GM21737 (cell line): Measurements from ENCODE around the gene PREP.

Source experiments
- ATAC-seq: cut with Tn5 transposase; IDR thresholded peaks from one replicate; pipeline ENCODE4 v1.9.1; 2021; ENCODE audit warnings: mild to moderate bottlenecking, moderate library complexity; ENCODE audit not compliant: unreplicated experiment

PREP gene

DNA sequence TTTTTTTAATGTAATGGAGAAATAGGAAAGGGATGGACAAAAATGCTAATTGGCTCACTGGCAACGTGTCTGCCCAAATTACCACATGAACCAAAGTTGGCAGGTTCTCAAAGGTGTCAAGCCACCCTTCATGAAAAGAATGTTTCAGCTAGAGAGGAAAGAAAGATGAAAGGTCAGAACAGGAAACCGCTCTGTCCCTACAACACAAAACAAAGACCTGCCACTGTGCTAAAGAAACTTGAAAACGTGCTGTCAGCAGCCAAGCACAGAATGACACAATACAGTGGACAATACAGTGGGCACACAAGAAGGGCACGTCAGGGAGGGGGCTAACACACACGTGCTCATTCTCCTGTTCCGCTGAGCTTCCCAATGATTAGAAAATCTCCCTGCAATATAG lies 4.9 kb downstream of the PREP start:
- ATAC-seq, result no peak

DNA sequence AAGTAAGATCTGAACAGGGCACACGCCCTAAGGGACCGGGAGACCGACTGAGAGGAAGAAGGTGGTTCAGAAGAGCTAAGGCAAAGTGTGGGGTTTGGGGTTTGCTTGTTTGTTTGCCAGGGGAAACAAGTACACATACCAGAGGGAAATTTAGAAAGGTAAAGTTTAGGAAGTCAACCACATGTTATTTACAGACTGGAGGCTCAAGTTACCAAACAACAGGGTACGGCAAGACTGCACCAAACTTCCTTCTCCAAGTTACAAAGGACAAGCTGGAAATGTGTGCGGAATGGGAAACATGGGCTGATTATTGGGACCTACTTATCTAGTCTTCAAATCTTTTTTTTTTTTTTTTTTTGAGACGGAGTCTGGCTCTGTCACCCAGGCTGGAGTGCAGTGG lies 11.2 kb downstream of the PREP start:
- ATAC-seq, result no peak

DNA sequence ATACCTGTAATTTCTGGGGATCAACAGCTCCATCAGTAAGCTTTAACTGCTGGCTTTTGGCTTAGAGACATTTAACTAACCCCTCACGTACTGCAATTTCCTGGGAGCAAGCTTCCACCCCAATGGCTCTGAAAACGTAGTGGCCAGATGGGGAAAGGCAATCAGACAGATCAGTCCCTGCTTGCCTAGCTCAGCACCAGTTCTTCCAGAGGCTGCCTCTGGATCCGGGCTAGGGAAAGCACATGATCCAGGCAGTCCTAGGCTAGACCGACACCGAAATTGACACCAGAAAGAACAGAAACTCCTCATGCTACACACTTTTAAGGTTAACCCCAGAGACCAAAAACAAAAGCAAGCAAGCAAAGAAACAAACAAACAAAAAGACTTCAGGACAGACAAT lies 13.3 kb downstream of the PREP start:
- ATAC-seq, result no peak

DNA sequence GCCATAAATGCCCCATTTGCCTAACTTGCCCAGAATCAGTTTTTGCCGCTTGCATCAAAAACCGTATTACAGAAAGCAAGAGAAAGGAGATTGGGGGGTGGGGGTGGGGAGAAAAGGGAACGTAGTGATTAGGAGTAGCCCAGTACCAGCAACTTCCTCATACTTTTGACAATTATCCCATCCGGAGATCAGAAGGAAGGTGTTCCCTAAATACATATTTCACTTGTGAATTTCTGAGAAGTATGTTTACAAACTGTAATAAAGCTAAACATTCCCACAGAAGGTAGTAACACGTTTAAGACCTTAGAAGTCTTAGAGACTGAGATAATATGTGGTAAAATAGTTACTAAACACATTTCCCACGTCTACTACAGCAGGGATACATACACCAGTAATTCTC lies 14.5 kb downstream of the PREP start:
- no peak for ATAC-seq

DNA sequence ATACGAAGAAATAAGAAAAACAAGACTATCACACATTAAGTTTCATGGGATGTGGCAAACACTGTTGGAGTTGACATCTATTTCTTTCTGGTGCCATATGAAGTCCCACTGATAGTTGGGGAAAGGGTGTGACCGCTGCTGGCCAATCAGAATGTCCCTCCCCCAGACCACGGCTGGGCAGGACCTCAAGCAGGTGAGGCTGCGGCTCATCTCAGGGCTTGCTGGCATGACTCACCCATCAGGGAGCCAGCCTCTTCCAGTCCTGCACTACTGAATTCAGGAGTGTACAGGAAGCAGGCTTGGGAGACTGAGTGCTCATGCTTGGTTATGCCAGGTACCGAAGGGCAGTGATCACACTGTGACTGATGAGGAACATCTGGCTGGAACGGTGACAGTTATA lies 18.9 kb downstream of the PREP start:
- no peak for ATAC-seq

DNA sequence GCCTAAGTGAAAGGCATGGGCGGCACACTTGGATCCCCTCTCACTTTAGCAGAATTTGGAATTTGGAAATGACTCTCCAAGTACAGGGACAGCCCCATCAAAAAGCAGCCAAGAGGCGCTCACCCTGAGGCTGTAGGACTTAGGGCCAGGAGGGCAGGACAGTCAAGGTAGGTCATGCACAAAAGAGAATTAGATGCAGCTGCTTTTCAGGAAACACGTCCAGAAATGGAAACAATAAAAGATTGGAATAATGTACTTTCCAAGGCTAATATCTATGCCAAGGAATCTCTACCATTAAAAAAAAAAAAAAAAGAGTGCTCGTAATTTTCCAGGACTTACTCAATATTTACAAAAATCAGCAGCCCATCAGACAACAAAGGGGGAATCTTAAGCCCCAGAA lies 19.9 kb downstream of the PREP start:
- ATAC-seq, result no peak

DNA sequence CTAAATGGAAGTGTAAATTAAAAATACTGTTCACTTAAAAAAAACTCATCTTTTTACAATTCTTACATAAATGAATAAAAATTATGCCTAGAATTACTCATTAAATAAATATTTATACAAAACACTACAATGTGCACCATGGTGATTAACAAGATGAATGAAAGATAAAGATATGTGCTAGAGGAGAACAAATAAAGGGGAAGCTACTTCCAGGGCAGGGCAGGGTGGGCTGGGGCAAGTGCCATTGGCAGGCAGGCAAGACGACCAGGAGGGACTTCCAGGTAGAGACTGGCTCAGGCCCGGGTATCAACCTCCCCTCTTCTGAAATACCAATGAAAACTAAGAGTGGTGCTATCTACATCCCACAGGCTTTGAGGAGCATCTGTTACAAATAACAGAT lies 20.4 kb downstream of the PREP start:
- ATAC-seq, result no peak

DNA sequence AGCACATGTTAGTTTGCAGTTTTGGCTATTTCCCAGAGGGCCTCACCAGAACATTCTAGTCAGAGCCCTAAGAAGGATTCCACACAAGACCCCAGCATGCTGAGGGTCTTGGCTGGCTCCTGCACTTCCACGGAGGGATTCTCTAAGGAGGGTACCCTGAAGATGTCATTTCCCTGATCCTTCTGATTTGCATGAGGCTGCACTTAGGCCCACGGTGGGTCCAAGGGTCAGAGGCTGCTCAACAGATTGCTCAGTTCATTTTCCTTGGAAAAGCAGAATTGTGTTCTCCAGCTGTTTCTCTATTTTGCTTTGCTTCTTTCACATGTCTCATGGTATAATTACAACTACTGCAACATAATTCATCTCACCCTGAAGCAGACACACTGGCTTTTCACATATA lies 22.2 kb downstream of the PREP start:
- no peak for ATAC-seq

DNA sequence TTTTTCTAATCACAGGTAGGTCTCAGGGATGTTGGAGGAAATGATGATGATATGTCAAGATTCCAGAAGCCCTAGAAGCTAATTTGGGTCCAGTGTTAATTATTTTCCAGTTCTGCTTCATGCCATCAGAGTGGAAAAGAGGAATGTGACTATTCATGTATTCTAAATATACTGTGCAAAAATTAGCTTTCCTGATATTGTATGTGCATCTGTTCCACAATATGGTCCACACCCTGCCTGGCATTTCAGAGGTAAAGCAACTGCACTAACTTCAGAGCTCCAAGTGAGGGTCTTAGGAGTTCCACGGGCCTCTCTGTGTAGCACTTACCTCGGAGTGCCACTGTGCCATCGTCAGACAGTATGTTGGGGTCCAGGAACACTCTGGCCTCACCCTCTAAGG lies 27.1 kb downstream of the PREP start:
- no peak for ATAC-seq

DNA sequence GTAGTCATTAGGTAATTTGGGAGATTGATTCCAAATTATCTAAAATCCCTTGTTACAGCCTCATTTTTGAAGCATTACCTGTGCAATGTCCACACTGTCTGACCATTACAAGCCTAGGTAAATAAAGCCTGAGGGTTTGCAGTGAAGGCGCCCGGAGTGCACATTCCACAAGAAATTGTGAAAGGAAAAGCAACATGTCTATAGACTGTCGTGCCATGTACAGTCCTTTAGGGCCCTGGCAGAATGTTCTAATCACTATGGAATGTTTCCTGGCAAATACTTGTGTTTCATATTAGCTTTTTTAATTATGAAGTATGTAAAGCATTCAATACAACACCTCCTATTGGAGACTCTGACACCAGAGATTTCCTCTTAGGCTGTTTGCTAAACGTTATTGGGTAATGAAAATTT lies 28.9 kb downstream of the PREP start:
- no peak for ATAC-seq

DNA sequence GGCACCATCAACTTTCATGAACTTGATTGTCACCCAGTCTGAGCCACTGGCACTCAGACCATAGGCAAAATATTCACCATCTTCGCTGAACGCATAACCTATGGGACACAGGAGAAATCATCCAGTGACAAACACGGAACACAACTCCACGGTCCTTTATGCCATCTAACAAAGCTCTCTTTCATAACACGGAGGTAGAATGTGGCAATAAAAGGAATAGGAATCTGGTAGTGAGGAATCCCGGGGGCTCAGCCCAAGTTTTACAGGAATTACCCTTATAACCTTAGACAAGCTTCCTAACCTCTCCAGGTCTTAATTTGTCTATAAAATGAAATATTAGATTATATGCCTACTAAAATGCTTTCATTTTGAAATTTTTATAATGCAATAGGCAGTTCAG lies 29.4 kb downstream of the PREP start:
- ATAC-seq, result no peak

DNA sequence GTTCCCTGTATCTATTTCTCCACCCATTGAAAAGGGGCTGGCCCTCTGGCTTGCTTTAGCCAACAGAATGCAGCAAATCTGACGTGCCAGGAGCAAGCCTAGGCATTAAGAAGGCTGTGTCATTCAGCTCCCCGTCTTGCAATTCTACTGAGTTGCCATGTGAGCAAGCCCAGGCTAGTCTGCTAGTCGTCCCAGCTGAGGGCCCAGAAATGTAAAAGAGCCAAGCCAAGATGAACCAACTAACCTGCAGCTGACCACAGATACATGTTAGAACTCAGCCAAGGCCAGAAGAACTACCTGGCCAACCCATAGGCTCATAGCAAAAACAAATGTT lies 30.1 kb downstream of the PREP start:
- ATAC-seq, result no peak

DNA sequence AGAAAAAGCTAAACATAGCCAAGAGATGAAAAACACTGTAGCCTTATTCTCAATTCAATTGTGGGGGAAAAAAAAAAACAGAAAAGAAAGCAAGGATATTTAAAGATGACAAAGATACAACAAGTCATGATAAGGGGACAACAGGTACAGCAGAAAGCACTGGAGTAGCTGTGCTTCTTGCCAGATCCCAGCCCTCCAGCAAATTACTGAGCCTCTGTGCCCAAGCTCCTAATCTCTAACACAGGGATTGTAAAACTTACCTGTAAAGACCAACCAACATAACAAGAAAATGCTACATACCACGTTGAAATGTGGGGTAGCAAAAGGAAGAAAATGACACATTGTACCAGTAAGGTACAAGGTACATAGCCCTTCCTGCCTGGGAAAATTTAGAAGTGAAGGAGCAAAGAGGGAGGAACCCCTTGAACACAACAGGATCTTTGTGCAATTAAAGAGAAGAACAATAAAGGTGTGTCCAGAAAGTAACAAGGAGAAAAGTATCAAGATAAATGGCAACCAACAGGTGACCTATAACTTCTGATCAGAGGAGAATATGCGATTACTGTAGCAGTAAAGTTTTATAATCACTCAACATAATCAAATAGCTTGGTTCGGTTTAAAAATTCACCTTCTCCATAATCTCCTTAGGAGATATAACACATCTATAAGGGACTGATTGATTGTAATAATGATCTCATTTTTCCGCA lies 30.6 kb downstream of the PREP start:
- no peak for ATAC-seq

DNA sequence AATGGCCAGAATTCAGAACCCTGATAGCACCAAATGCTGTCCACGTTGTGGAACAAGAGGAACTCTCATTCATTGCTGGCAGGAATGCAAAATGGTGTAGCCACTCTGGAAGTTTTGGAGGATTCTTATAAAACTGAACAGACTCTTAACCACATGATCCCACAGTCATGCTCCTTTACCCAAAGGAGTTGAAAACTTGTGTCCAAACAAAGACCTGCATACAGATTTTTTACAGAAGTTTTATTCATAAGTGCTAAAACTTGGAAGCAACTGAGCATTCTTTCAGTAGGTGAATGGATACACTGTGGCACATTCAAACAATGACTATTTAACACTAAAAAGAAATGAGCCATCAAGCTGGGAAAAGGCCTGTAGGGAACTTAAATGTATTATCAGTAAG lies 32.5 kb downstream of the PREP start:
- ATAC-seq, result no peak

DNA sequence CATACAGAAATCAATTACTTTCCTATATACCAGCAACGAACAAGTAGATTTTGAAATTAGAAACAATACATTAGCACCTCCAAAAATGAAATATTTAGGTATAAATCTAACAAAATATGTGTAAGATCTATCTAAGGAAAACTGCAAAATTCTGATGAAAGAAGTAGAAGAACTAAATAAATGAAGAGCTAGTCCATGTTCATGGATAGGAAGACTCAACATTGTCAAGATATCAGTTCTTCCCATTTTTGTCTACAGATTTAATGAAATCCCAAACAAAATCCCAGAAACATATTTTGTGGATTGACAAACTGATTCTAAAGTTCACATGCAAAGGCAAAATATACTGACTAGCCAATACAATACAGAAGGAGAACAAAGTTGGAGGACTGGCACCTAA lies 33.7 kb downstream of the PREP start:
- no peak for ATAC-seq

DNA sequence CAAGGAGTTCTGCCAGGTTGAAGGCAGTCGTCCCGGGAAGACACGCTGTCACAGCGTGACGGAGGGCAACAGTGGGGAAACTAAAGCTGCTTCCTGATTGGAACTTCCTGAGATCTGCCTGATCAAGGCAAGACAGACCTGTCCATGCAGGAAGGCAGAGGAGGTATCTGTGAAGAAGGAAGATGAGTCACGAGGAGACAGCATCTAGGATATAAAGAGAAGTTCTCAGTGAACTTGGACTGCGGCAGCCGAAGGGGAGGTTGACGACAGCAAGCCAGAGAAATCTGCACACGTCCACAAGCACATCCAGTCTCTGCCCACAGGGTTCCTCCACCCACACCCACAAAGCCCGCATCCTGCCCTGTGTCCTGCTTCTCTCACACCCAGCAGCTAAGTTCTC lies 38.6 kb downstream of the PREP start:
- no peak for ATAC-seq

DNA sequence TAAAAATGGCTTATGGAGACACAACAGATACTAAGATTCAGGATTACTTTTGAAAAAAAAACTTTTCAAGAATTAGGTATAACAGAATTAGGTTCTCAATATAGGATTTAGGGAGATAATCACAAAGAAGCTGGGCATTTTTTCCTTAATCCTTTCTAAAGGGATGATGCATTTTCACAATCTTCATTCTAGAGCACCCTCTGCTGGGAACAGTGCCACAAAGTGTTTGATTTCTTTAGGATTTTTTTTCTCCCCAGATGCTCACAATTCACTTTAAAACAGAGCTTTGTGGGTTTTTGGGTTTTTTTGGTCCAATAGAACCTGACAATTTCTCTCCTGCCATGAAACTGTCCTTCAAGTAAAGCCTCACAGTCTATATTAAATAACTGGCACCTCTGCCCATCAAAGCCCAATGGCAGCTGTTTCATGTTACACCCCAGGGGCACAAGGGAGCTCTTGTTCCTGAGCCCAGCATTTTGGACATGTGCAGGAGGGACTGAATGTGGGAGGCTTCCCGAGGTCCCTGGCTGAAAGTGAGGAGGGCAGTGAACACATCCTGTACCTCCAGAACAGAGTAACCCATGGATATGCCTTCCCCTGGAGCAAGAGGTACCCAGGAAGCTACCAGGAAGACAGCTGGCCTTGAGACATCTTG lies 39.7 kb downstream of the PREP start:
- ATAC-seq, result no peak

DNA sequence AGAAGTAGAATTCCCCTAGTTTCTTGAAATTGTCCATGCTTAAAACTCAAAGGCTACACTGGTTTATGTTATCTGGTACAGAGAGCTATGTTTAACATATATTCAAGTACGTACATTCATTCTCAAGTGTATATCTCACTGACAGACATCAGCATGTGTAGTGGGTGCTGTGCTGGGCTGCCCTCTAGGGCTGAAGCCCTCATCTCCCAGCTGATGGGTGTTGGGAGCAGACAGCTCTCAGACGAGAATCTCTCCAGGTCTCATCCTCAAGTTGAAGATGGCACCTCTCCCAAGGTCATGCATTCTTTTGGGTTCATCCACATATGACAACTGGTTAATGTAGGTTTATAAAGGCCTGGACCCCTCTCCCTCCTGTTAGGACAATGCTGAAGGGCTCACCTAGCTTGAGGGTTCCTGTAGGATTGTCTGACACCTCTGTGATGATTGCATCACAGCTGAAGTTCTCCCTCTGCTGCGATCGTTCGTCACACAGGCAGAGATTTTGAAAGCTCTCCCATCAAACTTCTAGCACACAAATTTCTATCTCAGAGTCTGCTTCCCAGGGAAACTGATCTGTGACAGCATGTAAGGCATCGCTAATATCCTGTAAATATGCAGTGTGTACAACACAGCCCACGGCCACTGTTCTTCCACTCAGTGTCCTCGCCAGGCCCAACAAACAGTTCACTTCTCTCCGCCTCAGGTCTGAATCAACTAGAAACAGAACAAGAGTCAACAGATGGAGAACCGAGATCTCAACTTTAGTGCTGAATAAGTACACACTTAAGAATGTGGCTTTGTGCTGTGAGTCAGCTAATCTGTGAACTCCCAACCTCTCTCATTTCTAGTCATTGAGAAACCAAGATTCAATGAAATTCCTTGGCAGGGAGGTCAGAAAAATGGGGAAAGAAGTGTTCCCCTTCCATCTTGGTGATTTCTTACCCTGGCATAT lies 43.2 kb downstream of the PREP start:
- no peak for ATAC-seq

DNA sequence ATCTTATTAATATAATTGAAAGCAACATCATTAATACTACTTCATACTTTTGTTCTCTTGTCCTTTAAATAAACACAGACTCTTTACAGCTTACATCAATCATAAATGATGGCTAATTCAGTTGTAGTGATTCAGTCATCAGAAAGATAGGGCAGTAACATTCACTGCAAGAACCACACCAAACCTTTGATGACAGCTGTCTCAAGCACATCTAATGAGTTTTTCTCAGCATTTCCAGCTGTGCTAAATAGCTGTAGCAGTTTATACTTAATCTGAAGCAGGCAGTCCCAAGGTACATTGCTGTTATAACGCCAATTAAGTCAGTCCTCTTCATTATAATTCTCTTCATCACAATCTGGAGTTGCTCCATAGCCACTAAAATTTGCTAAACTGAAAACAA lies 45.7 kb downstream of the PREP start:
- ATAC-seq, result no peak

DNA sequence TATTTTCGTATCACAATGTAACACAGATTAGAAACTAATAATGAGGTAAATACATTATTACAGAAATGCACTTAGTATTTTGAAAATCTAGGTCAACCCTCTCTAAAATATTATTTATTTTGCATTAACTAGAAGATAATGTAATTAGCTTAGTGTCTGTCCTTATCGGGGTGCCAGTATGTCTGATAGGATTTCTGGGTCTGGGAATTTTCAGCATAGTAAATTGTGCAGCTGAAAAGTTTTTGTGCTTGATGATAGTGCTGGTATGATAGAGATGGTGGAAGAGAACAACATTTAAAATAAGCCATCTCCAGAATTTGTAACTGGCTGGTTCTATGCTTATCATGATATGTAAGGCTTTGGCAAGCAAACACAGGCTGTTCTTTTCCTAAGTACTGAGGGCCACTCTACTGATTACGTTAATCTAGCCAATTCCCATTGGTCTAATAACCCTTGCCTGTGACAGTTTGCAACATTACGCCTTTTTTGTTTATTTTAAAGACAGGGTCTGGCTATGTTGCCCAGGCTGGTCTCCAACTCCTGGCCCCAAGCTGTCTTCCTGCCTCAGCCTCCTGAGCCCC lies 50.8 kb downstream of the PREP start:
- ATAC-seq, result no peak

DNA sequence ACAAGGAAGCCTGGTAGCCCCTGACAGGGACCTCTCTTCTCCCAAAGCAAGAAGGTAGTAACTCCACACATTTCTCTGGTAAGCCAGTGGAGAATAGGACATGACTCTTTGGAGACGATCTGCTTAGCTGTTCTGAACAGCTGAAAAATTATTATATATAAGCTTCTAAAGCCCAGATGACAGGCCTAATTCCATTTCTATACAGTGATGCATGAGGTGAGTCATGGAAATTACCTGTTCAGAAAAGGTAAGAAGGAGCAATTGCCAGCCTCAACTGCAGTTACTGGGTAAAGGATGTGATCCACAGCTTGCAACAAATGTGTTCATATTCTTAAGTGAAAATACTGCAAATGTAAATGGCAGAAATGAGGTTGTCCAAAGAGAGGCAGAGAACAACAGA lies 54.0 kb downstream of the PREP start:
- ATAC-seq, result no peak

DNA sequence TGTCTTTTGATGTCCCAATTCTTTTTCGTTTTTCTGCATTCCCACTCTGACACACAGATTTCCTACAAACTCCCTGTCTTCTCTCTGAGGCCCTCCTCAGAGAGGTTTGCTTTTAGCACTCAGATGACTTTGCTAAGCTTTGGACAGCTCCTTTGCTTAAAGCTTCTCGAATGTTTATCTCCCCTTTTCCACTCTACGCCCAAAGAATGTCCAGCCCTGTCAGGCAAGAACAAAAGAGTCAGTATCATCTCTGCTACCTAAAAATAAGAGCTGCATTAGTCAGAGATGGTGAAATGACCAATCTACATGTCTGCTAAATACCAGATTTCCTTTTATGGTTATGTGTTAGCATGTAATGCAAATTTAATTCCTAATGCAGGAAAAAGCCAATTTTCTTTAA lies 56.8 kb downstream of the PREP start:
- ATAC-seq, result no peak
